Right lobe of liver (tissue), 4 donors: ENCODE measurements around the gene MDN1.

Source experiments
- CTCF ChIP-seq, 4 donors: fragments of 200-600 bp in 3 of 4; fragments of 450-650 bp in 1 of 4; IDR thresholded peaks; one replicate each; pipeline versions ENCODE4 v1.5.1 to v1.8.0; 2016 to 2022; ENCODE audit warnings: antibody characterized with exemption in 4 of 4, mild to moderate bottlenecking in 2 of 4
- POLR2A ChIP-seq: fragments of 450-650 bp; IDR thresholded peaks from one replicate; pipeline ENCODE4 v1.6.1; 2017; ENCODE audit warnings: antibody characterized with exemption, mild to moderate bottlenecking
- donor health status: DM: no; HTN: no; CAD: no.
- donor health status: DM: no; HTN: no; CAD: no.
- donor health status: DM: no; HTN: yes; CAD: no.

GRCh38 chr6:89703292-89703691 lies 116.3 kb downstream of the MDN1 start:
- TF ChIP-seq CTCF (IDR thresholded peaks at IDR 0.05) (no peak), POLR2A (no peak)
